Activated CD8-positive, alpha-beta T cell treated with anti-CD3 and anti-CD28 coated beads for 36 hours (primary cell): ENCODE data around the gene RAB9B. TPM values are rescaled to one million over a fixed set of nuclear protein-coding genes. Genes with fewer than 3 reads are reported as not detected.

Source experiments
- ATAC-seq: fragments of 200-7000 bp; cut with Tn5 transposase; one replicate; pipeline ENCODE4 v1.10.0; 2021; ENCODE audit warnings: mild to moderate bottlenecking, moderate library complexity
- CTCF ChIA-PET: fragments of 350-600 bp; sonication (Branson Sonifier 250); formaldehyde crosslinking; loops from one replicate; lab custom pipeline; 2021; ENCODE audit warnings: antibody characterized with exemption; lab: Charles Lee
- POLR2A ChIA-PET: fragments of 350-600 bp; sonication (Branson Sonifier 250); formaldehyde crosslinking; loops from one replicate; lab custom pipeline; 2021; ENCODE audit warnings: antibody characterized with exemption; lab: Charles Lee
- DNase-seq: peaks from one replicate; pipeline ENCODE4 v3.0.0-alpha.2; 2020
- H3K27ac Mint-ChIP-seq: one replicate; pipeline ENCODE4 v1.8.0; 2021; ENCODE audit warnings: mild to moderate bottlenecking, mixed read lengths
- H3K27me3 Mint-ChIP-seq: one replicate; pipeline ENCODE4 v1.8.0; 2021; ENCODE audit warnings: mixed read lengths
- H3K36me3 Mint-ChIP-seq: one replicate; pipeline ENCODE4 v1.8.0; 2021; ENCODE audit warnings: low read depth, mixed read lengths
- H3K4me1 Mint-ChIP-seq: one replicate; pipeline ENCODE4 v1.8.0; 2021; ENCODE audit warnings: low read depth, mixed read lengths
- H3K4me3 Mint-ChIP-seq: one replicate; pipeline ENCODE4 v1.8.0; 2021; ENCODE audit warnings: mild to moderate bottlenecking, moderate library complexity, mixed read lengths
- H3K9me3 Mint-ChIP-seq: one replicate; pipeline ENCODE4 v1.8.0; 2021; ENCODE audit warnings: mixed read lengths
- CTCF ChIP-seq: fragments of 200-600 bp; IDR thresholded peaks from one replicate; pipeline ENCODE4 v1.8.0; 2022; ENCODE audit warnings: antibody characterized with exemption, mild to moderate bottlenecking
- intact Hi-C: fragments of 100-400 bp; cut with micrococcal nuclease; formaldehyde crosslinking; loops from one replicate; pipeline ENCODE4 v1.10.0; 2022
- total RNA-seq, 2 experiments: library from RNA; stranded (reverse); gene quantifications; one replicate each; pipeline ENCODE4 v1.2.3, GENCODE V29; 2021

RAB9B gene
- total RNA-seq, 2 experiments from 2014 or later, result 0.38 to 0.45 TPM

DNA sequence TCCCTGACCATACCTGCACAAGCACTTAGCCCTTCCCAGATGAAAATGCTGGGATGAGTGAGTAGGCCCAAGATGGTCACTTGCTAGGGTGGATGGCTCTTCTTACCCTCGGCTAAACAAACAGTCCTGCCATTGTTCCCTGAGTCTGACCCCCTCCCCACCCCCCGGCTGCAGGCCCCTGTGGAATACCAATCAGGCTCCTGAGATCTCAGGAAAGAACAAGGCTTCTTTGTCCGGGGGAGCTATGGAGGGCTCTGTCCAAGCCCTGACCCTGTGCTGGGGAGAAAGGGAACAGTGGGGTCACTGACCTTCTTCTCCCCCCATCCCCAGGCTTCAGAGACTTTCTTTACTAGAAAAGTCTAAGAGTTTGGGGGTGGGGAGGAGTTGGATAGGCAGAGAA lies 49.4 kb downstream of the RAB9B start:
- no peaks in the 10 kb centered on the region for H3K27me3 Mint-ChIP-seq
- no peak for DNase-seq
- H3K4me3 Mint-ChIP-seq, result no peak overlapping the region
- H3K9me3 Mint-ChIP-seq, result no peaks in the 10 kb centered on the region
- intact Hi-C loops, result no loop called here
- no peaks in the 10 kb centered on the region for H3K4me1 Mint-ChIP-seq
- TF ChIP-seq CTCF, result no peak
- ChIA-PET CTCF (no interaction called here), POLR2A (no interaction called here)
- H3K27ac Mint-ChIP-seq, result no peak overlapping the region
- H3K36me3 Mint-ChIP-seq, result no peaks in the 10 kb centered on the region
- no peak for ATAC-seq

DNA sequence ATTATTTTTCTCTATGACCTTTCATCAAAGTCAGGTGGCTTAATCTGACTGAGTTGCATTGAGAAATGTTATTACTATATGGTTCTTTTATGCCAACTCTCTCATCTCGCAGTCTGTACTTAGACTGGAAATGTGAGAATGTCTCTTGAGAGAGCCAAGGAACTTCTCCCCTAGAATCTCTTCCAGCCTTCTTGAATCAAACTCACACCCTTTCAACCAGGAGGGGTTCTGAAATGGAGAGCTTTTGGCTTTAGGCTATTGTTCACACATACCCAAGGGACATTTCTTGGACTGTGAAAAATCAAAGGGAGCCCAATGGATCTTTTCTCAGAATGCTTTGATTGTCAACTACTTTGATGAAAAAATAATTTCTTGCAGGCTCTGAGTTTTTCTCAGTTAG lies 50.4 kb downstream of the RAB9B start:
- Mint-ChIP-seq H3K27ac (no peak overlapping the region), H3K4me3 (no peak overlapping the region), H3K27me3 (no peaks in the 10 kb centered on the region), H3K4me1 (no peaks in the 10 kb centered on the region), H3K36me3 (no peaks in the 10 kb centered on the region), H3K9me3 (no peaks in the 10 kb centered on the region)
- ChIA-PET CTCF (no interaction called here), POLR2A (no interaction called here)
- ATAC-seq (no peak), DNase-seq (no peak)
- intact Hi-C loops, result no loop called here
- no peak for TF ChIP-seq CTCF

- CTCF ChIA-PET, result no interaction called here
- intact Hi-C loops, result no loop called here
- DNase-seq (no peak), ATAC-seq (no peak)
- Mint-ChIP-seq H3K4me1 (no peaks in the 10 kb centered on the region), H3K36me3 (no peaks in the 10 kb centered on the region), H3K27ac (no peak overlapping the region), H3K4me3 (no peak overlapping the region), H3K27me3 (no peaks in the 10 kb centered on the region), H3K9me3 (no peaks in the 10 kb centered on the region)
- TF ChIP-seq CTCF, result no peak
- POLR2A ChIA-PET, result no interaction called here
Observed at GRCh38 chrX:103781062-103781402, 51.0 kb downstream of the RAB9B start.

GRCh38 chrX:103780336-103781061 lies 51.6 kb downstream of the RAB9B start:
- H3K4me3 Mint-ChIP-seq, result no peak overlapping the region
- intact Hi-C loops, result no loop called here
- no peaks in the 10 kb centered on the region for H3K27me3 Mint-ChIP-seq
- H3K9me3 Mint-ChIP-seq, result no peaks in the 10 kb centered on the region
- POLR2A ChIA-PET, result no interaction called here
- DNase-seq, result no peak
- no peaks in the 10 kb centered on the region for H3K4me1 Mint-ChIP-seq
- no peaks in the 10 kb centered on the region for H3K36me3 Mint-ChIP-seq
- no peak for ATAC-seq
- CTCF ChIA-PET, result no interaction called here
- H3K27ac Mint-ChIP-seq, result no peak overlapping the region
- no peak for TF ChIP-seq CTCF

GRCh38 chrX:103779141-103779789 lies 52.8 kb downstream of the RAB9B start:
- H3K9me3 Mint-ChIP-seq, result no peaks in the 10 kb centered on the region
- no peak for DNase-seq
- no peak for TF ChIP-seq CTCF
- CTCF ChIA-PET, result no interaction called here
- intact Hi-C loops, result no loop called here
- no peaks in the 10 kb centered on the region for H3K4me1 Mint-ChIP-seq
- POLR2A ChIA-PET, result no interaction called here
- H3K4me3 Mint-ChIP-seq, result no peak overlapping the region
- H3K27ac Mint-ChIP-seq, result no peak overlapping the region
- no peak for ATAC-seq
- H3K27me3 Mint-ChIP-seq, result no peaks in the 10 kb centered on the region
- H3K36me3 Mint-ChIP-seq, result no peaks in the 10 kb centered on the region
